K562 (cell line): ENCODE data around the gene PGR. TPM values are rescaled to one million over a fixed set of nuclear protein-coding genes. Genes with fewer than 3 reads are reported as not detected.
"Not testable (repeated sequence)": the region's sequence is repeated elsewhere in the genome, so short reads cannot be mapped to it uniquely, and the experiment has no call there.

ENCODE experiments used
- ATAC-seq: fragments of 200-7000 bp; cut with Tn5 transposase; 3 replicates; pipeline ENCODE4 v1.9.1; 2020; ENCODE audit warnings: moderate library complexity
- BruUV-seq: library from RNA; stranded (reverse); fragments of 400-500 nt; replicated peaks from 2 replicates; lab custom pipeline; 2021; lab: Mats Ljungman, UMichigan
- CTCF ChIA-PET: fragments of 300-600 bp; formaldehyde crosslinking; extraction: SDS; loops from one replicate; lab custom pipeline; 2021; ENCODE audit warnings: low intra/inter-chr PET ratio; lab: Yijun Ruan, JAX
- POLR2A ChIA-PET: fragments of 300-600, 350-650 bp; sonication (Branson Sonifier 250); formaldehyde crosslinking; extraction: SDS; loops from one replicate; lab custom pipeline; 2021; ENCODE audit warnings: antibody characterized with exemption, inconsistent platforms; lab: Yijun Ruan, JAX
- DNase-seq, 4 experiments: peaks; one replicate each; pipeline versions ENCODE4 v3.0.0 to v3.0.0-alpha.2; 2011 to 2018; ENCODE audit warnings: low spot score in 3 of 4, mixed read lengths in 3 of 4; ENCODE audit errors: extremely low read depth in 1 of 4
- FAIRE-seq: peaks from 2 replicates; lab custom pipeline; 2011; peaks lifted over from hg19 to GRCh38; lab: Jason Lieb, UNC
- H2AFZ ChIP-seq: 2 replicates; pipeline ENCODE4 v1.6.0; 2011; ENCODE audit warnings: low read depth, low read length, control low read depth, inconsistent platforms
- H3K27ac ChIP-seq: fragments of 200-600 bp; 3 replicates; pipeline ENCODE4 v1.8.0; 2011; ENCODE audit warnings: low read depth, mild to moderate bottlenecking, control low read depth, inconsistent platforms, low read length, moderate library complexity, mixed read lengths; ENCODE audit errors: extremely low read depth
- H3K27me3 ChIP-seq, 2 experiments: fragments of 300-600 bp in 1 of 2; 2 replicates in 1 of 2; 3 replicates in 1 of 2; pipeline versions ENCODE4 v1.6.0 to v1.8.0; 2011; ENCODE audit warnings: inconsistent platforms in 2 of 2, low read length in 2 of 2, mild to moderate bottlenecking in 1 of 2, mixed read lengths in 1 of 2, moderate library complexity in 1 of 2; ENCODE audit not compliant: control insufficient read depth in 2 of 2, insufficient read depth in 2 of 2
- H3K36me3 ChIP-seq: fragments of 300-600 bp; 3 replicates; pipeline ENCODE4 v1.8.0; 2011; ENCODE audit warnings: mild to moderate bottlenecking, low read length, inconsistent platforms; ENCODE audit not compliant: control insufficient read depth, insufficient read depth
- H3K4me1 ChIP-seq, 2 experiments: fragments of 200-600 bp in 1 of 2; replicated peaks in 1 of 2; 2 replicates in 1 of 2; 3 replicates in 1 of 2; pipeline versions ENCODE4 v1.5.1 to v1.8.0; 2011; ENCODE audit warnings: inconsistent platforms in 2 of 2, low read length in 2 of 2, mild to moderate bottlenecking in 1 of 2, mixed read lengths in 1 of 2, moderate library complexity in 1 of 2; ENCODE audit not compliant: control insufficient read depth in 2 of 2, insufficient read depth in 2 of 2
- H3K4me2 ChIP-seq: 2 replicates; pipeline ENCODE4 v1.6.1; 2011; ENCODE audit warnings: low read length, control low read depth, inconsistent platforms, mixed read lengths; ENCODE audit not compliant: insufficient read depth
- H3K4me3 ChIP-seq: fragments of 200-600 bp; sonication (generic), shearing (Covaris generic); 2 replicates; pipeline ENCODE4 v1.5.1; 2016; ENCODE audit warnings: control low read depth, inconsistent platforms
- H3K79me2 ChIP-seq: fragments of 200-600 bp; 3 replicates; pipeline ENCODE4 v1.8.0; 2011; ENCODE audit warnings: low read length, inconsistent platforms; ENCODE audit not compliant: control insufficient read depth, insufficient read depth
- H3K9ac ChIP-seq, 2 experiments: 2 replicates each; pipeline versions ENCODE4 v1.6.0 to v1.6.1; 2011; ENCODE audit warnings: low read depth in 2 of 2, low read length in 2 of 2, control low read depth in 1 of 2, inconsistent platforms in 1 of 2, mild to moderate bottlenecking in 1 of 2, mixed read lengths in 1 of 2; ENCODE audit not compliant: insufficient read depth in 1 of 2
- H3K9me1 ChIP-seq: one replicate; pipeline ENCODE4 v1.6.0; 2011; ENCODE audit warnings: inconsistent platforms, mild to moderate bottlenecking, low read length, moderate library complexity; ENCODE audit not compliant: control insufficient read depth, insufficient read depth
- H3K9me3 ChIP-seq: replicated peaks from 2 replicates; pipeline ENCODE4 v1.5.1; 2011; ENCODE audit warnings: low read depth, low read length, inconsistent platforms; ENCODE audit not compliant: control insufficient read depth, insufficient read depth
- H4K20me1 ChIP-seq: replicated peaks from 2 replicates; pipeline ENCODE4 v1.6.1; 2011; ENCODE audit warnings: low read length, inconsistent platforms, mixed read lengths; ENCODE audit not compliant: control insufficient read depth, insufficient read depth
- BCOR ChIP-seq: fragments of 450-650 bp; IDR thresholded peaks from 2 replicates; pipeline ENCODE4 v1.6.1; 2016
- CHD1 ChIP-seq: fragments of 200-600 bp; sonication (generic); IDR thresholded peaks from one replicate; pipeline ENCODE4 v1.6.1; 2012; ENCODE audit warnings: mild to moderate bottlenecking, moderate library complexity, low read length, inconsistent platforms
- CREB1 ChIP-seq, 2 experiments: sonication (generic) in 1 of 2; formaldehyde crosslinking in 1 of 2; IDR thresholded peaks; 2 replicates each; pipeline versions ENCODE4 v1.6.1 to v1.8.0; 2012 to 2022; ENCODE audit warnings: inconsistent platforms in 1 of 2, mild to moderate bottlenecking in 1 of 2, missing genetic modification reagents in 1 of 2, moderate library complexity in 1 of 2
- ELF1 ChIP-seq: fragments of 200-800 bp; sonication (Bioruptor generic); IDR thresholded peaks from 2 replicates; pipeline ENCODE4 v1.6.1; 2016; ENCODE audit warnings: missing genetic modification characterization, missing compliant biosample characterization
- FOXK2 ChIP-seq, 2 experiments: fragments of 450-650 bp; IDR thresholded peaks in 1 of 2; conservative IDR thresholded peaks in 1 of 2; 2 replicates each; pipeline ENCODE4 v1.6.1; 2016; ENCODE audit warnings: low read depth in 2 of 2, mild to moderate bottlenecking in 1 of 2
- KDM1A ChIP-seq, 2 experiments: fragments of 450-650 bp; IDR thresholded peaks; 2 replicates each; pipeline ENCODE4 v1.6.1; 2016; ENCODE audit warnings: mild to moderate bottlenecking in 2 of 2
- MTA1 ChIP-seq: fragments of 450-650 bp; IDR thresholded peaks from 2 replicates; pipeline ENCODE4 v1.6.1; 2017; ENCODE audit warnings: borderline replicate concordance
- MYBL2 ChIP-seq, 2 experiments: fragments of 450-650 bp in 1 of 2; sonication (generic) in 1 of 2; formaldehyde crosslinking in 1 of 2; IDR thresholded peaks; 2 replicates each; pipeline versions ENCODE4 v1.6.1 to v1.8.1; 2017 to 2022; ENCODE audit warnings: borderline replicate concordance in 1 of 2, inconsistent platforms in 1 of 2, low read depth in 1 of 2, mild to moderate bottlenecking in 1 of 2, missing genetic modification reagents in 1 of 2, moderate library complexity in 1 of 2
- TAL1 ChIP-seq: fragments of 450-650 bp; IDR thresholded peaks from 2 replicates; pipeline ENCODE4 v1.6.1; 2016; ENCODE audit warnings: mild to moderate bottlenecking
- ZNF146 ChIP-seq: IDR thresholded peaks from one replicate; pipeline ENCODE4 v1.6.1; 2018; ENCODE audit warnings: missing compliant biosample characterization; ENCODE audit not compliant: unreplicated experiment
- WGBS: fragments of 100-300 bp; shearing (Covaris generic); methylation state at CpG from one replicate; pipeline ENCODE4 v1.1.6; 2016; ENCODE audit warnings: low coverage, mixed read lengths; ENCODE audit not compliant: insufficient coverage; ENCODE audit errors: missing lambda C conversion rate; 5-methylcytosine and 5-hydroxymethylcytosine counted together
- in situ Hi-C: fragments of 300-500 bp; cut with MboI; formaldehyde crosslinking; loops from 4 replicates; pipeline ENCODE4 v1.15.0; 2018; ENCODE audit warnings: inconsistent platforms, mixed read lengths
- intact Hi-C: fragments of 100-400 bp; cut with micrococcal nuclease; formaldehyde crosslinking; loops from 2 replicates; pipeline ENCODE4 v1.14.2; 2022
- polyA plus RNA-seq, 8 experiments: library from polyadenylated mRNA; depleted of rRNA in 4 of 8; stranded (reverse) in 5 of 8; unstranded in 3 of 8; fragments of >200 nt; fragmentation: Nextera tagmentation in 2 of 8; fragmentation: Illumina TruSeq in 1 of 8; extraction: Ambion mirVana in 2 of 8; extraction: Trizol in 1 of 8; gene quantifications; 2 replicates each; pipeline versions ENCODE4 v1.2.1 to v1.2.3, GENCODE V29; 2011 to 2014; ENCODE audit warnings: inconsistent platforms in 1 of 8, missing spikeins in 1 of 8
- total RNA-seq, 7 experiments: library from RNA; depleted of rRNA in 6 of 7; stranded (reverse); fragments of >200 nt in 6 of 7; fragmentation: Illumina TruSeq in 2 of 7; extraction: Trizol in 2 of 7; gene quantifications; 2 replicates each; pipeline versions ENCODE4 v1.2.1 to v1.2.3, GENCODE V29; 2011 to 2021; ENCODE audit warnings: low replicate concordance in 1 of 7
- TF ChIP-seq, protein P1 (sequence below): fragments of 450-650 bp; formaldehyde crosslinking; IDR thresholded peaks from 2 replicates; pipeline ENCODE4 v1.4.0; 2022; ENCODE audit warnings: missing genetic modification characterization

PGR gene
- total and polyA plus RNA-seq, 9 of the 15 experiments (the other 6 are each of a cell fraction or from before 2014, with no cell fraction given) = 0.43 to 2.4 (median 1.3) TPM

GRCh38 chr11:101013702-101014101, 115.9 kb downstream of the PGR start:
- H3K9me1 ChIP-seq, in situ Hi-C loops, H3K27ac ChIP-seq, H3K9ac ChIP-seq, H3K4me1 ChIP-seq, ATAC-seq, DNase-seq, H3K79me2 ChIP-seq, H3K9me3 ChIP-seq, H3K36me3 ChIP-seq, POLR2A ChIA-PET, CTCF ChIA-PET, H3K4me3 ChIP-seq, H3K27me3 ChIP-seq, BruUV-seq, H3K4me2 ChIP-seq, H2AFZ ChIP-seq, H4K20me1 ChIP-seq, FAIRE-seq, intact Hi-C loops: not testable (repeated sequence)
- TF ChIP-seq KDM1A (IDR thresholded peaks at IDR 0.05) = peak in 1 of 2 experiments; percentile 18; a peak in 1 of 4 replicates
- peak; percentile 53; the same call in 1 of the 2 replicates for TF ChIP-seq BCOR
- TF ChIP-seq ZNF146 (CRISPR knock-in tag) = peak; percentile 57

DNA sequence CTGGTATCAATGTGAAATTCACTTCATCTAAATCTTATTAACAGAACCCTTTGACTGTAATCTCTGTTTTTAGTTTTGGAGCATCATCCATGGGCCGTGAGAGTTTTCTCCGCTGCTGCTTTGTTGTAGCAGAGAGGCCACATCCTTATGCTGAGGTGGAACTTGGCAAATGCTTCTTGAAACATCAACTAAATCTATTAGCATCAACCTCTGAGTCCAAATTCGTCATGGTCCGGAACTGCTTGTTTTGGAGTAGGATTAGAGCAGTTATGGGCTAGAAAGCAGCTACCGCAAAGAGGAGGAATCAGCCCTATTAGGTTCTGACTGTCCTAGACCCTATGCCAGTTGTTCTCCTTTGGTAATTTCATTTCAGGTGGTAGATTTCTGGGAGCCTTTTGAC, 117.7 kb downstream of the PGR start:
- no peak for DNase-seq
- in situ Hi-C loops (no loop called here), intact Hi-C loops (no loop called here)
- H3K9ac ChIP-seq = no peak overlapping the region
- no peak overlapping the region for H3K27ac ChIP-seq
- ChIA-PET CTCF (no interaction called here), POLR2A (no interaction called here)
- no TSS peak for BruUV-seq
- TF ChIP-seq FOXK2 (conservative IDR thresholded peaks at IDR 0.05 in 1 of 2, IDR thresholded peaks at IDR 0.05 in 1 of 2; ENCODE audit: low read depth in 2 of 2) (no peak), MTA1 (no peak), ELF1 (no peak), TAL1 (no peak), MYBL2 (IDR thresholded peaks at IDR 0.05; ENCODE audit: low read depth) (no peak), MYBL2 (CRISPR knock-in tag; IDR thresholded peaks at IDR 0.05; ENCODE audit: borderline replicate concordance) (no peak), CREB1 (IDR thresholded peaks at IDR 0.05) (no peak), CREB1 (CRISPR knock-in tag; IDR thresholded peaks at IDR 0.05) (no peak), CHD1 (no peak)
- TF ChIP-seq, protein P1, sequence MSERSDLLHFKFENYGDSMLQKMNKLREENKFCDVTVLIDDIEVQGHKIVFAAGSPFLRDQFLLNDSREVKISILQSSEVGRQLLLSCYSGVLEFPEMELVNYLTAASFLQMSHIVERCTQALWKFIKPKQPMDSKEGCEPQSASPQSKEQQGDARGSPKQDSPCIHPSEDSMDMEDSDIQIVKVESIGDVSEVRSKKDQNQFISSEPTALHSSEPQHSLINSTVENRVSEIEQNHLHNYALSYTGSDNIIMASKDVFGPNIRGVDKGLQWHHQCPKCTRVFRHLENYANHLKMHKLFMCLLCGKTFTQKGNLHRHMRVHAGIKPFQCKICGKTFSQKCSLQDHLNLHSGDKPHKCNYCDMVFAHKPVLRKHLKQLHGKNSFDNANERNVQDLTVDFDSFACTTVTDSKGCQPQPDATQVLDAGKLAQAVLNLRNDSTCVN (CRISPR knock-in tag) = no peak
- H3K36me3 ChIP-seq = no peaks in the 10 kb centered on the region
- H3K9me3 ChIP-seq = no peaks in the 10 kb centered on the region
- H2AFZ ChIP-seq = no peak overlapping the region
- no peak for ATAC-seq
- H3K9me1 ChIP-seq = no peaks in the 10 kb centered on the region
- no peak overlapping the region for H3K4me2 ChIP-seq
- WGBS = 38% methylated on average over 5 of the region's 5 CpGs
- FAIRE-seq = no peak
- no peak overlapping the region for H3K4me3 ChIP-seq
- H3K27me3 ChIP-seq = no peaks in the 10 kb centered on the region
- no peaks in the 10 kb centered on the region for H3K79me2 ChIP-seq
- H4K20me1 ChIP-seq = no peaks in the 10 kb centered on the region
- H3K4me1 ChIP-seq = no peaks in the 10 kb centered on the region; a peak in 1 of 5 replicates
